ENCODE data around the gene KLF8. TPM values are rescaled to one million over a fixed set of nuclear protein-coding genes. Genes with fewer than 3 reads are reported as not detected.

KLF8 gene
- polyA plus RNA-seq, 3 donors = 0.34 to 1.5 TPM; not detected in 1

GRCh38 chrX:56289449-56289848 lies 57.3 kb downstream of the KLF8 start:
- TF ChIP-seq CTCF (IDR thresholded peaks at IDR 0.05) = no peak
- Histone ChIP-seq H3K9me3 (replicated peaks in 1 of 2; ENCODE audit: control insufficient read depth in 1 of 2, insufficient read depth in 1 of 2, low read length in 2 of 2) (no peaks in the 10 kb centered on the region), H3K27ac (ENCODE audit: low read depth in 1 of 2, low read length in 2 of 2) (no peak overlapping the region), H4K20me1 (ENCODE audit: insufficient read depth, low read length) (no peaks in the 10 kb centered on the region), H3K9ac (ENCODE audit: insufficient read depth, low read length, poor library complexity, severe bottlenecking) (no peak overlapping the region), H2AFZ (ENCODE audit: insufficient read depth, low read depth, low read length, poor library complexity, severe bottlenecking) (no peak overlapping the region), H3K79me2 (ENCODE audit: insufficient read depth, low read length) (no peaks in the 10 kb centered on the region), H3K4me3 (replicated peaks in 1 of 3; ENCODE audit: low read depth in 2 of 3, low read length in 3 of 3) (no peak overlapping the region), H3K4me2 (replicated peaks; ENCODE audit: extremely low read depth, low read length, poor library complexity, severe bottlenecking) (no peak overlapping the region), H3K4me1 (ENCODE audit: control insufficient read depth in 1 of 2, insufficient read depth in 2 of 2, low read length in 2 of 2) (no peaks in the 10 kb centered on the region), H3K27me3 (ENCODE audit: control insufficient read depth in 2 of 2, insufficient read depth in 2 of 2, low read length in 2 of 2) (no peaks in the 10 kb centered on the region), H3K36me3 (replicated peaks in 1 of 2; ENCODE audit: control insufficient read depth in 1 of 2, insufficient read depth in 2 of 2, low read length in 2 of 2) (no peaks in the 10 kb centered on the region)
- peaks cover 2 to 5% (median 3%) of the 10 kb centered on the region in 7 donors for H3K9me3 Mint-ChIP-seq
- intact Hi-C loops (cut with micrococcal nuclease) = no loop called here
- no peak overlapping the region for H3K27ac Mint-ChIP-seq
- no peaks in the 10 kb centered on the region for H3K36me3 Mint-ChIP-seq
- DNase-seq = no peak
- no peak overlapping the region for H3K4me3 Mint-ChIP-seq
- H3K4me1 Mint-ChIP-seq = no peaks in the 10 kb centered on the region
- WGBS (ENCODE audit: insufficient coverage) = no CpG with 5 or more reads among the region's 1 CpG
- peaks cover 0 to 2% (median 0%) of the 10 kb centered on the region in 3 donors for H3K27me3 Mint-ChIP-seq (ENCODE audit: low read depth in 3 of 3)

GRCh38 chrX:56308726-56309125 lies 76.6 kb downstream of the KLF8 start:
- intact Hi-C loops (cut with micrococcal nuclease) = no loop called here
- no peaks in the 10 kb centered on the region for H3K4me1 Mint-ChIP-seq
- H3K27me3 Mint-ChIP-seq (ENCODE audit: low read depth in 3 of 3) = peaks cover 0 to 6% (median 0%) of the 10 kb centered on the region in 3 donors
- H3K9me3 Mint-ChIP-seq = peaks cover 2 to 18% (median 6%) of the 10 kb centered on the region in 7 donors
- H3K79me2 ChIP-seq (ENCODE audit: insufficient read depth, low read length) = no peaks in the 10 kb centered on the region
- H3K27me3 ChIP-seq (ENCODE audit: control insufficient read depth in 2 of 2, insufficient read depth in 2 of 2, low read length in 2 of 2) = no peaks in the 10 kb centered on the region
- no peaks in the 10 kb centered on the region for H4K20me1 ChIP-seq (ENCODE audit: insufficient read depth, low read length)
- H3K9me3 ChIP-seq (replicated peaks in 1 of 2; ENCODE audit: control insufficient read depth in 1 of 2, insufficient read depth in 1 of 2, low read length in 2 of 2) = no peaks in the 10 kb centered on the region
- H3K36me3 Mint-ChIP-seq = no peaks in the 10 kb centered on the region
- no peak overlapping the region for H3K4me3 Mint-ChIP-seq
- TF ChIP-seq CTCF (IDR thresholded peaks at IDR 0.05) = no peak
- WGBS (ENCODE audit: insufficient coverage) = no CpG with 5 or more reads among the region's 1 CpG
- no peaks in the 10 kb centered on the region for H3K36me3 ChIP-seq (replicated peaks in 1 of 2; ENCODE audit: control insufficient read depth in 1 of 2, insufficient read depth in 2 of 2, low read length in 2 of 2)
- no peak overlapping the region for H2AFZ ChIP-seq (ENCODE audit: insufficient read depth, low read depth, low read length, poor library complexity, severe bottlenecking)
- DNase-seq = no peak
- no peak overlapping the region for H3K27ac Mint-ChIP-seq
- H3K4me3 ChIP-seq (replicated peaks in 1 of 3; ENCODE audit: low read depth in 2 of 3, low read length in 3 of 3) = no peak overlapping the region
- H3K4me1 ChIP-seq (ENCODE audit: control insufficient read depth in 1 of 2, insufficient read depth in 2 of 2, low read length in 2 of 2) = no peaks in the 10 kb centered on the region
- no peak overlapping the region for H3K27ac ChIP-seq (ENCODE audit: low read depth in 1 of 2, low read length in 2 of 2)
- H3K9ac ChIP-seq (ENCODE audit: insufficient read depth, low read length, poor library complexity, severe bottlenecking) = no peak overlapping the region
- no peak overlapping the region for H3K4me2 ChIP-seq (replicated peaks; ENCODE audit: extremely low read depth, low read length, poor library complexity, severe bottlenecking)
